Peyer's patch (tissue), 4 donors: Measurements from ENCODE around the gene LILRA2. TPM values are rescaled to one million over a fixed set of nuclear protein-coding genes. Genes with fewer than 3 reads are reported as not detected.

Experiments
- DNase-seq, 3 donors: peaks; one replicate each; pipeline ENCODE4 v3.0.0-alpha.2; 2017 to 2019
- H3K27ac ChIP-seq, 4 donors: fragments of 200-600 bp; sonication (generic); one replicate each; pipeline ENCODE4 v1.5.1; 2016 to 2019
- H3K27me3 ChIP-seq, 2 donors: fragments of 200-600 bp; sonication (generic); one replicate each; pipeline ENCODE4 v1.5.1; 2019
- H3K36me3 ChIP-seq, 3 donors: fragments of 200-600 bp; sonication (generic); one replicate each; pipeline ENCODE4 v1.5.1; 2016 to 2019
- H3K4me1 ChIP-seq, 4 donors: fragments of 200-600 bp; sonication (generic); one replicate each; pipeline ENCODE4 v1.5.1; 2016 to 2019
- H3K4me3 ChIP-seq, 4 donors: fragments of 200-600 bp; sonication (generic); 1 replicate in 3 of 4; 2 replicates in 1 of 4; pipeline ENCODE4 v1.5.1; 2016 to 2019; ENCODE audit warnings: mild to moderate bottlenecking in 1 of 4
- H3K9me3 ChIP-seq, 4 donors: fragments of 200-600 bp; sonication (generic); one replicate each; pipeline ENCODE4 v1.5.1; 2016 to 2019; ENCODE audit warnings: mild to moderate bottlenecking in 1 of 4
- POLR2A ChIP-seq, 2 donors: fragments of 450-650 bp; IDR thresholded peaks; one replicate each; pipeline ENCODE4 v1.5.1; 2017; ENCODE audit warnings: antibody characterized with exemption in 2 of 2, mild to moderate bottlenecking in 2 of 2, moderate library complexity in 2 of 2
- total RNA-seq, 4 donors: library from RNA; depleted of rRNA; stranded (reverse); fragments of >200 nt; gene quantifications; one replicate each; pipeline ENCODE4 v1.1.0, GENCODE V29; 2016
- TF ChIP-seq, protein P1 (sequence below), 6 experiments: fragments of 450-650 bp in 4 of 6; fragments of 200-600 bp in 2 of 6; sonication (generic) in 1 of 6; IDR thresholded peaks; one replicate each; pipeline ENCODE4 v1.5.1; 2017 to 2019; ENCODE audit warnings: antibody characterized with exemption in 6 of 6, mild to moderate bottlenecking in 3 of 6, moderate library complexity in 1 of 6

Gene LILRA2
- total RNA-seq, 4 donors from 2014 or later, result 0.80 to 1.7 TPM; not detected in 2

DNA sequence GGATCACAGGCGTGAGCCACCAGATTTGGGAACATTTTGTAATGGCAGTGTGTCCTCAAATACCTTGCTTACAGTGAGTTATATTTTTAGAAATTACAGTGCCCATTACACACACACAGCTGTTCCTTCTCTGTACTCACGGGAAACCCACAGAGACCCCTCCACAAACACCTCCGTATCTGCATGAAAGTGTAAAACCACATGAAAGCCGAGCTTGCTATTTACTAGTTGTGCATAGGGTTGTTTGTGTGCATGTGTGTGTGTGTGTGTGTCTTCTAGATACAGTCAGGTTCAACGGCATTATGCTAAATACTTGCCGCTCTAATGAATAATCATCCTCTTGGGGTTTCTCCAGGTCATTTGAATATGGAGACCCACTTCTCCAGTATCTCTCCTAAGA is 22.3 kb upstream of the LILRA2 start:
- no peaks in the 10 kb centered on the region for H3K36me3 ChIP-seq
- H3K4me3 ChIP-seq, result no peak overlapping the region
- H3K27ac ChIP-seq, result no peak overlapping the region
- TF ChIP-seq POLR2A (IDR thresholded peaks at IDR 0.05), result no peak
- TF ChIP-seq, protein P1, sequence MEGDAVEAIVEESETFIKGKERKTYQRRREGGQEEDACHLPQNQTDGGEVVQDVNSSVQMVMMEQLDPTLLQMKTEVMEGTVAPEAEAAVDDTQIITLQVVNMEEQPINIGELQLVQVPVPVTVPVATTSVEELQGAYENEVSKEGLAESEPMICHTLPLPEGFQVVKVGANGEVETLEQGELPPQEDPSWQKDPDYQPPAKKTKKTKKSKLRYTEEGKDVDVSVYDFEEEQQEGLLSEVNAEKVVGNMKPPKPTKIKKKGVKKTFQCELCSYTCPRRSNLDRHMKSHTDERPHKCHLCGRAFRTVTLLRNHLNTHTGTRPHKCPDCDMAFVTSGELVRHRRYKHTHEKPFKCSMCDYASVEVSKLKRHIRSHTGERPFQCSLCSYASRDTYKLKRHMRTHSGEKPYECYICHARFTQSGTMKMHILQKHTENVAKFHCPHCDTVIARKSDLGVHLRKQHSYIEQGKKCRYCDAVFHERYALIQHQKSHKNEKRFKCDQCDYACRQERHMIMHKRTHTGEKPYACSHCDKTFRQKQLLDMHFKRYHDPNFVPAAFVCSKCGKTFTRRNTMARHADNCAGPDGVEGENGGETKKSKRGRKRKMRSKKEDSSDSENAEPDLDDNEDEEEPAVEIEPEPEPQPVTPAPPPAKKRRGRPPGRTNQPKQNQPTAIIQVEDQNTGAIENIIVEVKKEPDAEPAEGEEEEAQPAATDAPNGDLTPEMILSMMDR (IDR thresholded peaks at IDR 0.05), result no peak
- no peaks in the 10 kb centered on the region for H3K27me3 ChIP-seq
- peaks cover 0 to 3% (median 0%) of the 10 kb centered on the region in 4 donors for H3K9me3 ChIP-seq
- no peak for DNase-seq
- H3K4me1 ChIP-seq, result no peaks in the 10 kb centered on the region

DNA sequence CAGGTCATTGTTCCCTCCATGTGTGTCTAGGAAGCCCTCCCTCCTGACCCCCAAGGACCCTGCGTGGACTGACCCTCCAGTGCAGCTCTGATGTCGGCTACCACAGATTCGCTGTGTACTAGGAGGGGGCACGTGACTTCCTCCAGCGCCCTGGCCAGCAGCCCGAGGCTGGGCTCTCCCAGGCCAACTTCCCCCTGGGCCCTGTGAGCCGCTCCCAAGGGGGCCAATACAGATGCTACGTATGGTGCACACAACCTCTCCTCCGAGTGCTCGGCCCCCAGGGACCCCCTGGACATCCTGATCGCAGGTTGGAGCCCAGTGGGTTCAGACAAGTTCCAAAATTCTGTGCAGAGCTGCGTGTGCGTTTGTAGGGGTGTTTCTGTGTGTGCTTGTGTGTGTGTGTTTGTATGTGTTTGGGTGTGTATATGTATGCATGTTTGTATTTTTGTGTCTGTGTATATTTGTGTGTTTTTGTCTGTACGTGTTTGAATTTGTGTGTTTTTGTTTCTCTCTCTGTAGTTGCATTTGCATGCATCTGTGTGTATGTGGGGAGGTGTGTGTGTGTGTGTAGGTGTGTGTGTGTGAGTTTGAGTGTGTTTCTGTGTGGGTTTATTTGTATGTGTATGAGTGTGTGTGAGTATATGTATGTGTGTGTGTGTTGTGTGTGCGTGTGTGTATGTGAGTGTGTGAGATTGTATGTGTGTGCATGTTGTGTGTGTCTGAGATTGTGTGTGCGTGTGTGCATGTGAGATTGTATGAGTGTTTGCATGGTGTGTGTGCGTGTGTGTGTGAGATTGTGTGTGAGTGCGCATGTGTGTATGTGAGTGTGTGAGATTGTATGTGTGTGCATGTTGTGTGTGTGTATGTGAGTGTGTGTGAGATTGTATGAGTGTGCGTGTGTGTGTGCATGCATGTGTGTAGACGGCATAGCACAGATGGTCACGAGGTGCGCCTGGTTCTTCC is 21.4 kb upstream of the LILRA2 start:
- Histone ChIP-seq H3K4me1 (no peaks in the 10 kb centered on the region), H3K27ac (no peak overlapping the region), H3K27me3 (no peaks in the 10 kb centered on the region), H3K9me3 (peaks cover 0 to 3% (median 0%) of the 10 kb centered on the region in 4 donors), H3K36me3 (no peaks in the 10 kb centered on the region), H3K4me3 (no peak overlapping the region)
- DNase-seq, result no peak
- TF ChIP-seq POLR2A (IDR thresholded peaks at IDR 0.05), result no peak
- TF ChIP-seq, protein P1 (IDR thresholded peaks at IDR 0.05), result no peak

DNA sequence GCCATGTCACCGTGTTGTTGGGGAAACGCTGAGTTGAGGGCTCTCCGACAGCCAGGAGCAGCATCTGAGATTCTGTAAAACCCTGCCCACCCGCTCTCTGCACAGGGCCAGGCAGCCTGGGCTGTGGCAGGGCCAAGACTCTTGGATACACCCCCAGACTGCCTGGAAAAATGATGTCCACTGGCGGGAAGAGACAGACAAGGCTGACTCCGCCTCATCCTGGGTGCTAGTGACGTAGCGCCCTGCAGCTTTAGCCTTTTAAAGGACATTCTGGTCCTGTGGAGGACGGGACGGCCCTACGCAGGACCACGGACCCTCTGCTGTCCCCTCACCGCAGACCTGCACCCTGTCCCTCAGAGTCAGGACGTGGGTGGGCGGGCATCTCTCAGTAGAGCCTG is 20.7 kb upstream of the LILRA2 start:
- Histone ChIP-seq H3K27me3 (no peaks in the 10 kb centered on the region), H3K9me3 (peaks cover 0 to 3% (median 0%) of the 10 kb centered on the region in 4 donors), H3K4me3 (no peak overlapping the region), H3K36me3 (no peaks in the 10 kb centered on the region), H3K27ac (no peak overlapping the region), H3K4me1 (no peaks in the 10 kb centered on the region)
- no peak for TF ChIP-seq POLR2A (IDR thresholded peaks at IDR 0.05)
- TF ChIP-seq, protein P1 (IDR thresholded peaks at IDR 0.05), result no peak
- no peak for DNase-seq

DNA sequence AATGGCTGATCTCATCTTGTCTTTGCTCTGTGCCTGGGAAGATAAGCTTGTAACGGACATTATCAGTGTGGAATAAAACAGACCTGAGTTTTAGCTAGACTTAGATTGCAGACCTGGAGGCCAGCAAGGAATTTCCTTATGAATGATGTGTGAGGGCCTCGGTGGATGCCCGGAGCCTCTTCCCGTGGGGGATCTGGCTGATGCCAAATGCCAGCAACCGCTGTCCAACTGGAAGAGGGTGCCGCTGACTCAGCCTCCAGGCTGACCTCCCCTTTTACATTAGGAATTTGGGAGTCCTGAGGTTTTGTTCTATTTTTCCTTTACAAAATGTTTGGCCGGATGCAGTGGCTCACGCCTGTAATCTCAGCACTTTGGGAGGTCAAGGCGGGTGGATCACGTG is 19.6 kb upstream of the LILRA2 start:
- Histone ChIP-seq H3K4me1 (no peaks in the 10 kb centered on the region), H3K27ac (no peak overlapping the region), H3K36me3 (no peaks in the 10 kb centered on the region), H3K27me3 (no peaks in the 10 kb centered on the region), H3K9me3 (peaks cover 0 to 3% (median 0%) of the 10 kb centered on the region in 4 donors), H3K4me3 (no peak overlapping the region)
- no peak for DNase-seq
- TF ChIP-seq, protein P1 (IDR thresholded peaks at IDR 0.05), result no peak
- no peak for TF ChIP-seq POLR2A (IDR thresholded peaks at IDR 0.05)

DNA sequence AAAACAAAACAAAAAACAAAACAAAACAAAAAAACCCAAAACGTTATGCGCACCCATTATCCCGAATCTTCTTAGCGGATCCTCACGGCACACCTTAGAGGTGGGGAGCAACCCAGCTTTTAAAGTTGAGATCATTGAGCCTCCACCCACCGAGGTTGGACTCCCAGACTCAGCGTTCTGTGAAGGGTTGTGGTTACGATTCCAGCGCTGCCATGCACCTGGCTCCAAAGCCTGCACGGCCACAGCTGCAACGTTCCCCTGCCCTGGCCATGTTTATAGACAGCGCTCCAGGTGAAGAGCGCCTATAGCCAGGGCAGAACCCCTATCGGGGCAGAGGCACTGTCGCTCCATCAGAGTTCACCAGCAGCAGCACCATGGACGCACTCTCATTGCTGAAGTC is 18.7 kb upstream of the LILRA2 start:
- Histone ChIP-seq H3K27me3 (no peaks in the 10 kb centered on the region), H3K4me3 (no peak overlapping the region), H3K4me1 (no peaks in the 10 kb centered on the region), H3K9me3 (peaks cover 0 to 3% (median 0%) of the 10 kb centered on the region in 4 donors), H3K27ac (no peak overlapping the region), H3K36me3 (no peaks in the 10 kb centered on the region)
- TF ChIP-seq POLR2A (IDR thresholded peaks at IDR 0.05), result no peak
- TF ChIP-seq, protein P1 (IDR thresholded peaks at IDR 0.05), result no peak
- no peak for DNase-seq
